HG02885 (cell line): ENCODE results near the gene TNFRSF25.
"Not testable (repeated sequence)": the region's sequence is repeated elsewhere in the genome, so short reads cannot be mapped to it uniquely, and the experiment has no call there.

Experiments used
- ATAC-seq: cut with Tn5 transposase; IDR thresholded peaks from one replicate; pipeline ENCODE4 v1.9.1; 2021; ENCODE audit warnings: mild to moderate bottlenecking; ENCODE audit not compliant: unreplicated experiment, poor library complexity

Gene TNFRSF25

GRCh38 chr1:6455752-6456520, 10.0 kb downstream of the TNFRSF25 start:
- not testable (repeated sequence) for ATAC-seq

GRCh38 chr1:6454856-6455751, 10.9 kb downstream of the TNFRSF25 start:
- ATAC-seq: no peak

GRCh38 chr1:6453895-6454855, 11.8 kb downstream of the TNFRSF25 start:
- not testable (repeated sequence) for ATAC-seq

GRCh38 chr1:6450943-6451373, 15.0 kb downstream of the TNFRSF25 start:
- no peak for ATAC-seq

GRCh38 chr1:6450486-6450885, 15.5 kb downstream of the TNFRSF25 start:
- not testable (repeated sequence) for ATAC-seq

GRCh38 chr1:6450005-6450450, 15.9 kb downstream of the TNFRSF25 start:
- ATAC-seq: no peak

- no peak for ATAC-seq
These were observed 17.0 kb downstream of the TNFRSF25 start for GRCh38 chr1:6448749-6449631.

- no peak for ATAC-seq
These were observed 17.9 kb downstream of the TNFRSF25 start for GRCh38 chr1:6447818-6448748.

- ATAC-seq: no peak
These were observed 18.8 kb downstream of the TNFRSF25 start for GRCh38 chr1:6447016-6447817.

GRCh38 chr1:6446665-6447015, 19.3 kb downstream of the TNFRSF25 start:
- ATAC-seq: no peak

GRCh38 chr1:6445929-6446328, 20.0 kb downstream of the TNFRSF25 start:
- ATAC-seq: not testable (repeated sequence)

- ATAC-seq: no peak
These were observed 20.8 kb downstream of the TNFRSF25 start for GRCh38 chr1:6445062-6445763.

GRCh38 chr1:6444377-6444776, 21.6 kb downstream of the TNFRSF25 start:
- ATAC-seq: no peak

GRCh38 chr1:6443339-6444115, 22.4 kb downstream of the TNFRSF25 start:
- ATAC-seq: no peak

GRCh38 chr1:6441586-6441985, 24.4 kb downstream of the TNFRSF25 start:
- ATAC-seq: no peak
